ENCODE measurements around the gene CPA5.

Gene CPA5

DNA sequence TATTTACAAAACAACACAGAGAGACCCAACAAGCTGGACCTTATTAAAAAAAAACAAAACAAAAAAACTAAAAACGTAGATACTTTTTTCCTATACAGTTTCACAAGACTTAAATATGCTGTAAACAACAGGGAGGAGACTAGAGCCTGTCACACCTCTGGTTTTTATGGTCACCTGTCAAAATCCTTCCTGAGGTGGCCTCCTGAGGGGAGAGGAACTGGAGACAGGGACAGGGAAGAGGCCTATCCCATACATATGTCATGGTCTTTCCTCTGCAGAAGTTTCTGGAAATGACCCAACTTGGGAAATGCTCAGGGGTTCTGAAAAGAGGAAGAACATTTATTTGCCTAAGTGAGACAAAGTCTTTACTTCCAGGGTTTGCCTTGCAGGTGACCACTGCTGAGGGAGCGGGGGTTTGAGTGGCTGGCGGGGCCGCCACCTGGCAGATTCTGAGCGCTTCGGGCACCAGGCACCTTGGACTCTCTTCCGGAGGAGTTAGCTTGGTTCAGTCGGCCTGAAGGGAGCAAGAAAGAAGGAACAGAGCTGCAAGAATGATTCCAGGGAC lies 54.0 kb downstream of the CPA5 start:
- peaks cover 12% of the 10 kb centered on the region for H3K4me1 ChIP-seq (ENCODE audit: control insufficient read depth, insufficient read depth, low read length, poor library complexity, severe bottlenecking)
- WGBS, 2 experiments (ENCODE audit: insufficient coverage in 2 of 2) = 95 to 99% methylated on average over 6 of the region's 8 CpGs
- peaks cover 3% of the 10 kb centered on the region for H3K36me3 ChIP-seq (ENCODE audit: control insufficient read depth, insufficient read depth, low read length)

DNA sequence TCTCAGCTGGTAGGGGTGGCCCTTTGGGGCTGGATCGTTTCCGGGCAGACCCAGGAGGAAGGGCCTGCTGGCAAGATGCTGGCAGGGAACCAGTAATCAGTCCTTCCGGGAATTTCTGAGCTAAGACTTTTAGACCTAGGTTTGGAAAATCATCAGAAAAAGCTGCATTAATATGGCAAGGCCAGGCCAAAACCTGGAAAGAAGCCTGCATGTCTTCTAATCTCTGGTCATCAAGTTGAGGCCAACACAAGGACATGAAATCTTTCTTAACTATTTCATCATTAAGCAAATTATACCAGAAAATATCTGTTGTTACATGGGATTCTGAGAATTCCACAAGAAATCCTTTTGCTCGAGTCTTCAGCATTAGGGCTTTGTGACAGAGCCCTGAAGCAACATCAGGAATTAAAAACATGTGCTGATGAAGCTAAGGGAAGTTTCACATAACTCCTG lies 55.5 kb downstream of the CPA5 start:
- H3K27ac ChIP-seq (ENCODE audit: low read depth, low read length, severe bottlenecking) = no peak overlapping the region
- peaks cover 6% of the 10 kb centered on the region for H3K4me1 ChIP-seq (ENCODE audit: control insufficient read depth, insufficient read depth, low read length, poor library complexity, severe bottlenecking)
- 93% methylated on average over 4 of the region's 4 CpGs for WGBS, 2 experiments (ENCODE audit: insufficient coverage in 2 of 2)

More for the DNA sequence above, 54.0 kb downstream of the CPA5 start:
- no peak overlapping the region for H3K4me3 ChIP-seq (ENCODE audit: extremely low read depth, insufficient read depth, low read length, poor library complexity, severe bottlenecking)
- H3K27ac ChIP-seq (ENCODE audit: low read depth, low read length, severe bottlenecking) = no peak overlapping the region
- no peaks in the 10 kb centered on the region for H3K9me3 ChIP-seq (ENCODE audit: control insufficient read depth, low read length)

DNA sequence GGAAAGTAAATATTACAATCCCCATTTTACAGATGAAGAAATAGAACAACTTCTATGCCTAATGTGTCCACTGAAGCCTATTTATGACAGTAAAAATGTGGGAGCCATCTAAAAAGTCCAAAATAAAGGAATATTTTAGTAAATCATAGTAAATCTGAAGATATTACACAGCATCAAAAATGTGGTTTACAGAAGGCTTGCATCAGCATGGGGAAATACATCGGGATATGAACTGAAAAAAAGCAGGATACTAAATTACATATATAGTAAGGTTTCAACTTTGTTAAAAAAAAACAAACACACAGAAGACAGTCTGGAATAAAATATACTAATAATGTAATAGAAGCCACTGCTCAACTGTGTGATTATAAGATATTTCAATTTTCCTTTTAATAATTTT lies 56.5 kb downstream of the CPA5 start:
- Histone ChIP-seq H3K9me3 (ENCODE audit: control insufficient read depth, low read length) (no peaks in the 10 kb centered on the region), H3K27ac (ENCODE audit: low read depth, low read length, severe bottlenecking) (no peak overlapping the region), H3K36me3 (ENCODE audit: control insufficient read depth, insufficient read depth, low read length) (peaks cover 3% of the 10 kb centered on the region), H3K4me3 (ENCODE audit: extremely low read depth, insufficient read depth, low read length, poor library complexity, severe bottlenecking) (no peak overlapping the region), H3K4me1 (ENCODE audit: control insufficient read depth, insufficient read depth, low read length, poor library complexity, severe bottlenecking) (peaks cover under 1% of the 10 kb centered on the region)
- WGBS, 2 experiments (ENCODE audit: insufficient coverage in 2 of 2) = no CpG with 5 or more reads among the region's 1 CpG

More for the DNA sequence above, 55.5 kb downstream of the CPA5 start:
- H3K9me3 ChIP-seq (ENCODE audit: control insufficient read depth, low read length) = no peaks in the 10 kb centered on the region
- H3K4me3 ChIP-seq (ENCODE audit: extremely low read depth, insufficient read depth, low read length, poor library complexity, severe bottlenecking) = no peak overlapping the region
- peaks cover 3% of the 10 kb centered on the region for H3K36me3 ChIP-seq (ENCODE audit: control insufficient read depth, insufficient read depth, low read length)

DNA sequence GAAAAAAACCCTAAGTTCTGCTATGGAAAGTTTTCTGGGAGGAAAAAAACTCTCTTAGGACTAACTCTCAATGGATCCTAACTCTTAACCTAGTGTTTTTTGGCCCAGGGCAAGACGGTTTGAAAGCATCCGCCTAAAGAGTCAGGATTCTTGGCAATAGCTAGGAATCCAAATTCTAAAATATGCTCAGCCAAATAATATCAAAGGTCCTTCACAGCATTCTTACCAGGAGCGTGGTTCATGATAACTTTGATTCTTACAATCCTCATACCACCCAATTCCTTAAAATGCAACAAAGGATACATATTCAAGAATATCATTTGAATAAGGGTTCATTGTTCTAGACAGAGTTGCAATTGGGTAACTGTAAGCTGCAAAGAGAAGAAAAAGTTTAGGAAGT lies 57.0 kb downstream of the CPA5 start:
- WGBS, 2 experiments (ENCODE audit: insufficient coverage in 2 of 2) = 93 to 94% methylated on average over 2 to 3 of the region's 3 CpGs

DNA sequence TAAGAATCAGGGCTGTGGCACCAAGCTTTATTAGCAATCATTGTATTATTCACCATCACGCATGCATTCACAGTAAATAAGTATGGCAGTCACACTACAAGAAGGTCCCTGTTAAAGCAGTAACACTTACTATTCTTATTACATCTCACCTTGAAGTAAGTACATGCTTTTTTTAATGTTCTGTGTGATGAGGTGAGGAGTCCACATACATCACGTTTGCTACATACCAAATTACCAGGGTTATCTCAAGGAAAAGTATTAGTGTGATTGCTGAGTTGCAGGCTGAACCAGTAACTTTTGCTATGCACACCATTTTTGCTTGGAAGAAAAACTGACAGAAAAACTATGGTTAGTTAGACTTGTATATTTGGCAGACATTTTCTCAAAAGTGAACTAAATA lies 60.4 kb downstream of the CPA5 start:
- Histone ChIP-seq H3K9me3 (ENCODE audit: control insufficient read depth, low read length) (no peaks in the 10 kb centered on the region), H3K4me3 (ENCODE audit: extremely low read depth, insufficient read depth, low read length, poor library complexity, severe bottlenecking) (no peak overlapping the region), H3K27ac (ENCODE audit: low read depth, low read length, severe bottlenecking) (no peak overlapping the region), H3K4me1 (ENCODE audit: control insufficient read depth, insufficient read depth, low read length, poor library complexity, severe bottlenecking) (peaks cover 17% of the 10 kb centered on the region), H3K36me3 (ENCODE audit: control insufficient read depth, insufficient read depth, low read length) (peaks cover 3% of the 10 kb centered on the region)
- 83 to 100% methylated on average over 1 of the region's 2 CpGs for WGBS, 2 experiments (ENCODE audit: insufficient coverage in 2 of 2)

More for the DNA sequence above, 57.0 kb downstream of the CPA5 start:
- H3K4me1 ChIP-seq (ENCODE audit: control insufficient read depth, insufficient read depth, low read length, poor library complexity, severe bottlenecking) = no peaks in the 10 kb centered on the region
- peaks cover 3% of the 10 kb centered on the region for H3K36me3 ChIP-seq (ENCODE audit: control insufficient read depth, insufficient read depth, low read length)
- H3K9me3 ChIP-seq (ENCODE audit: control insufficient read depth, low read length) = no peaks in the 10 kb centered on the region
- H3K4me3 ChIP-seq (ENCODE audit: extremely low read depth, insufficient read depth, low read length, poor library complexity, severe bottlenecking) = no peak overlapping the region
- no peak overlapping the region for H3K27ac ChIP-seq (ENCODE audit: low read depth, low read length, severe bottlenecking)

DNA sequence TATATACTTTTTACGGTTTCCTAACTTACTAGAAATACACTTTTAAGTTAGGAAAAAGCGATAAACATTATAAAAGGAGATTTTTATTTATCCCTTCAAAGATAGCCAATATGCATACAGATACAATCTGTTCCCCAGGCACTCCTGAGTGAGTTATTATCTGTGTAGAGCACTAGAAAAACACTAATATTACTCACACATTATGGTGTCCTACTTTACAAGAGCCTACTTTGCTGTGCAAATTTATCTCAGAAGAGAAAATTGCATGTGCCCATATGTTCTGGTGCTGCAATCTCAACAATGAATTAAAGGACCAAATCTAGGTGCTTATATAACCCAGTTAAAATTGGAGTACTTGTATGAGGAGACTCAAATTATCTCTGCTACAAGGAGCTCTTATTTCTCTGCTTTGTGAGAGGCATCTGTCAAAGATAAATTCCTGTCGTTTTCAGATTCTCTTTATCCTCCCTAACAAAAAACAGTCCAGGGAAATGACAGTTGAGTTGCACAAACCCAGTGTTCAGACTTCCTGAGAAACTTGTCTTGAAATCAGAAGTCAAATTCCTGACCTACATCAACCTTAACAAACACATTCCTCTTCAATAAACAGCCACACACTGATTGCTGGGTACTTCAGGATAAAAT lies 64.6 kb downstream of the CPA5 start:
- no peaks in the 10 kb centered on the region for H3K36me3 ChIP-seq (ENCODE audit: control insufficient read depth, insufficient read depth, low read length)
- no peaks in the 10 kb centered on the region for H3K9me3 ChIP-seq (ENCODE audit: control insufficient read depth, low read length)
- 50 to 71% methylated on average over 1 of the region's 3 CpGs for WGBS, 2 experiments (ENCODE audit: insufficient coverage in 2 of 2)
- peaks cover 22% of the 10 kb centered on the region for H3K4me1 ChIP-seq (ENCODE audit: control insufficient read depth, insufficient read depth, low read length, poor library complexity, severe bottlenecking)
- no peak overlapping the region for H3K4me3 ChIP-seq (ENCODE audit: extremely low read depth, insufficient read depth, low read length, poor library complexity, severe bottlenecking)
- peak overlapping the region; percentile 82 for H3K27ac ChIP-seq (ENCODE audit: low read depth, low read length, severe bottlenecking)

DNA sequence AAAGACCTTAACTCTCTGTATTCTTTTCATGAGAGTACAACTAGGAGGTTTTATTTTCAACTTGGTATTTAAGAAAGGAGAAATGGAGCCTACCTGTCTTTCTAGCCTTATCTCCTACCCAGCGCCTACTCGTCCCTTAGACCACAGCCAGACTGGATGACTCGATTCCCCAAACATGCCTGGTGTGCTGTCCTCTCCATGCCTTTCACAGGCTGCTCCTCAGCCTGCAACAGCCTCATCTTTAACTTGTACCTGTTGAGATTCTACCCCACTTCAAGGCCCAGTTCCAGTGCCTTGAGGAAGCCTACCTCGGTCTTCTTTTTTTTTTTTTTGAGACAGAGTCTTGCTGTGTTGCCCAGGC lies 65.1 kb downstream of the CPA5 start:
- Histone ChIP-seq H3K27ac (ENCODE audit: low read depth, low read length, severe bottlenecking) (peak overlapping the region; percentile 82), H3K4me1 (ENCODE audit: control insufficient read depth, insufficient read depth, low read length, poor library complexity, severe bottlenecking) (peaks cover 22% of the 10 kb centered on the region), H3K4me3 (ENCODE audit: extremely low read depth, insufficient read depth, low read length, poor library complexity, severe bottlenecking) (no peak overlapping the region), H3K36me3 (ENCODE audit: control insufficient read depth, insufficient read depth, low read length) (no peaks in the 10 kb centered on the region), H3K9me3 (ENCODE audit: control insufficient read depth, low read length) (no peaks in the 10 kb centered on the region)
- 84 to 100% methylated on average over 2 to 4 of the region's 4 CpGs for WGBS, 2 experiments (ENCODE audit: insufficient coverage in 2 of 2)

DNA sequence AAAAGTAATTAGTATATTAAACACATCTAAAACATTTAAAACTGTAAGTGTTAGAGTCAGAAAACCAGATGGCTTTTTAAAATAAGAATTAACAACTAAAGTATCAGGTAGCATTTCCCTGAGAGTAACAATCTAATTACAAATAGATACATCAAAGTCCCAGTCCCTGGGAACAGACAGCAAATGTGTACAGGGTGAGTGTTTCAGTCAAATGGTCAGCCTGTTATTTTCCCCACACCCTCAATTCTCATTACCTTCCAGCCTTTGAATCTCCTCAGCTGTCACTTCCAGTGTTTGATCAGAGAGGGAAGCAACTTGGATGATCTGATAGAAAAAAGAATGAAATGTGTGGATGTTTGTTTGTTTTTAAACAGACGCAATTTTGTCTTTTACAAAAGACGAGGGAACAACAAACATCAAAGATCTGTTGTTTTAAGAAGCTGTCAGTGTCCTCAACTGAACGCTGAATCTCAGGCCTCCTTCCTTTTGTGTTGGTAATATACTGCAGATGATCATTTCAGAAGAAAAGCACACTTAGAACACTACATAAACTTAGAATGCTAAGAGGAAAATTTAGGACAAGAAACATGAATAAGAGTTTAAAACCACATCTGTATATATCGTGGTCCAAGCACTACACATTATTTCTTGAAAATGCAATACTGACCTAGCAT lies 66.4 kb downstream of the CPA5 start:
- Histone ChIP-seq H3K4me1 (ENCODE audit: control insufficient read depth, insufficient read depth, low read length, poor library complexity, severe bottlenecking) (peaks cover 22% of the 10 kb centered on the region), H3K27ac (ENCODE audit: low read depth, low read length, severe bottlenecking) (peak overlapping the region; percentile 31), H3K36me3 (ENCODE audit: control insufficient read depth, insufficient read depth, low read length) (no peaks in the 10 kb centered on the region), H3K9me3 (ENCODE audit: control insufficient read depth, low read length) (no peaks in the 10 kb centered on the region), H3K4me3 (ENCODE audit: extremely low read depth, insufficient read depth, low read length, poor library complexity, severe bottlenecking) (no peak overlapping the region)
- 37 to 69% methylated on average over 2 of the region's 4 CpGs for WGBS, 2 experiments (ENCODE audit: insufficient coverage in 2 of 2)

DNA sequence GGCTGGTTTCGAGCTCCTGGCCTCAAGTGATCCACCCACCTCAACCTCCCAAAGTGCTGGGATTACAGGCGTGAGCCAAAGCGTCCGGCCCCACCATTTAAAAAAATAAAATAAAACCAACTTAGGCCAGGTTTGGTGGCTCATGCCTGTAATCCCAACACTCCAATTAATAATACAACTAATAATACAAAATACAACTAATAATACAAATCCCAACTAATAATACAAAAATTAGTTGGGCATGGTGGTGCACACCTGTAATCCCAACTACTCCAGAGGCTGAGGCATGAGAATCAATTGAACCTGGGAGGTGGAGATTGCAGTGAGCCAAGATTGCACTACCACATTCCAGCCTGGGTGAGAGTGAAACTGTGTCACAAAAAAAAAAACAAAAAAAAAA lies 68.6 kb downstream of the CPA5 start:
- WGBS, 2 experiments (ENCODE audit: insufficient coverage in 2 of 2) = 94 to 95% methylated on average over 3 of the region's 4 CpGs
- Histone ChIP-seq H3K9me3 (ENCODE audit: control insufficient read depth, low read length) (no peaks in the 10 kb centered on the region), H3K36me3 (ENCODE audit: control insufficient read depth, insufficient read depth, low read length) (no peaks in the 10 kb centered on the region), H3K4me1 (ENCODE audit: control insufficient read depth, insufficient read depth, low read length, poor library complexity, severe bottlenecking) (peaks cover 30% of the 10 kb centered on the region), H3K27ac (ENCODE audit: low read depth, low read length, severe bottlenecking) (no peak overlapping the region), H3K4me3 (ENCODE audit: extremely low read depth, insufficient read depth, low read length, poor library complexity, severe bottlenecking) (no peak overlapping the region)

DNA sequence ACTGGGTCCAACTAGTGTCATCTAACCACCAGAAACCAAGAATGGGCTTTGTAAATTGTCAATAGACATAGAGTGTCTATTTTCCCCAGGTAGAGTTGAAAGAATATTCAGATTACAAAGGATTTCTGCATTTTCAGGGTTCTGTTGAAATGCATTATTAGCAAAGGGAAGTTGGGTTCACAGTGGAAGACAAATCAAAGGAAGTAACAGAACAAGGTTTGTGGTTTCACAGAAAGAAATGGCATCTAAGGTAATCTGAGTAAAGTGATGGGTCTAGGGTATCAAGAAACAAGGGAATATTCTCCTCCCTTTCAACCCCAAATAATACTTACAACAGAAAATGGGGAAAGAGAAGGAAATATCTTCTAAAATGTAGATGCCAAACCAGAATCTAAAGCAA lies 70.4 kb downstream of the CPA5 start:
- no peak overlapping the region for H3K4me3 ChIP-seq (ENCODE audit: extremely low read depth, insufficient read depth, low read length, poor library complexity, severe bottlenecking)
- H3K36me3 ChIP-seq (ENCODE audit: control insufficient read depth, insufficient read depth, low read length) = no peaks in the 10 kb centered on the region
- peaks cover 19% of the 10 kb centered on the region for H3K4me1 ChIP-seq (ENCODE audit: control insufficient read depth, insufficient read depth, low read length, poor library complexity, severe bottlenecking)
- no peak overlapping the region for H3K27ac ChIP-seq (ENCODE audit: low read depth, low read length, severe bottlenecking)
- H3K9me3 ChIP-seq (ENCODE audit: control insufficient read depth, low read length) = no peaks in the 10 kb centered on the region

DNA sequence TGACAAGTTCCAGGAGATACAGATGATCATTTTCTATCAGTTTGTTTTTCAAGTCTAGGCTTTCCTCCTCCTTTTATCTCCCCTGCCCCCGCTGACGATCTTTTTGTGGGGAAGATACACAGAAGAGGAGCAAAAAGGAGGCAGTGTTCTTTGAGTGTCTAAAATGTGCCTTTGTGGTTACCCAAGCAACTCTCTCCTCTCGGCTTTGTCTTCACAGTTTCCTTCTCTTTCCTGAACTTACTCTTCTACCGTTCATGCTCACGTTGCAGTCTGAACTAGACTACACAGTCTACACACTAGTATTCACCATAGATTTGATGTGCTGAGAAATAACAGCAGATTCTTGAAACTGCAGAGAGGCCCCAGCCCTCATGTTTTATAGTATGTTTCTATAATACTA lies 72.6 kb downstream of the CPA5 start:
- H3K4me3 ChIP-seq (ENCODE audit: extremely low read depth, insufficient read depth, low read length, poor library complexity, severe bottlenecking) = no peak overlapping the region
- H3K27ac ChIP-seq (ENCODE audit: low read depth, low read length, severe bottlenecking) = no peak overlapping the region
- 80 to 100% methylated on average over 1 to 2 of the region's 5 CpGs for WGBS, 2 experiments (ENCODE audit: insufficient coverage in 2 of 2)
- H3K9me3 ChIP-seq (ENCODE audit: control insufficient read depth, low read length) = no peaks in the 10 kb centered on the region
- no peaks in the 10 kb centered on the region for H3K36me3 ChIP-seq (ENCODE audit: control insufficient read depth, insufficient read depth, low read length)
- H3K4me1 ChIP-seq (ENCODE audit: control insufficient read depth, insufficient read depth, low read length, poor library complexity, severe bottlenecking) = peaks cover 15% of the 10 kb centered on the region
